ENCODE results near the gene HS1BP3. TPM values are rescaled to one million over a fixed set of nuclear protein-coding genes. Genes with fewer than 3 reads are reported as not detected.

Gene HS1BP3
- total and polyA plus RNA-seq, 2 experiments from 2014 or later = 13.5 to 20.3 TPM

DNA sequence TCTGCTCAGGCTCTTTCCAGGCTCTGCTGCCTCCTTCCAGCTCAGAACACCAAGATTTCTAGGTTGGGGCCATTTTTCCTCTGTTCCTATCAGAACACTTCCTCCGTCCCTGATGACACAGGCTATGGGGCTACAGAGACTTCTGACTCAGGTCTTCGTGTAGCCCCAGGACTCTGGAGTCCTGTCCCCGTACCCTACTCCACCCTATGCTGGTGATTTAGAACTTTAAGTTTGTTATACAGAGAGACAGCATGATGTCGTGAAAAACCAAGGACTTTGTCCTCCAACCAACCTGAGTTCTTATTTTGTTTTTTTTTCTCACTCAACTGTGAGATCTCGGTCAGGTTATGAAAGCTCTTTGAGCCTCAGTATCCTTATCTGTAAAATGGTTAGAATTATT is 78.7 kb downstream of the HS1BP3 start:
- no peaks in the 10 kb centered on the region for H3K36me3 ChIP-seq
- H3K27ac ChIP-seq = no peak overlapping the region
- peaks cover 8% of the 10 kb centered on the region for H3K4me1 ChIP-seq (ENCODE audit: low read depth)
- no peak for DNase-seq (ENCODE audit: low read depth in 1 of 2, low spot score in 1 of 2)
- no peak overlapping the region for H3K4me3 ChIP-seq
- H3K9me3 ChIP-seq (ENCODE audit: low read depth) = no peaks in the 10 kb centered on the region
- no peaks in the 10 kb centered on the region for H3K27me3 ChIP-seq
- TF ChIP-seq, protein P1, sequence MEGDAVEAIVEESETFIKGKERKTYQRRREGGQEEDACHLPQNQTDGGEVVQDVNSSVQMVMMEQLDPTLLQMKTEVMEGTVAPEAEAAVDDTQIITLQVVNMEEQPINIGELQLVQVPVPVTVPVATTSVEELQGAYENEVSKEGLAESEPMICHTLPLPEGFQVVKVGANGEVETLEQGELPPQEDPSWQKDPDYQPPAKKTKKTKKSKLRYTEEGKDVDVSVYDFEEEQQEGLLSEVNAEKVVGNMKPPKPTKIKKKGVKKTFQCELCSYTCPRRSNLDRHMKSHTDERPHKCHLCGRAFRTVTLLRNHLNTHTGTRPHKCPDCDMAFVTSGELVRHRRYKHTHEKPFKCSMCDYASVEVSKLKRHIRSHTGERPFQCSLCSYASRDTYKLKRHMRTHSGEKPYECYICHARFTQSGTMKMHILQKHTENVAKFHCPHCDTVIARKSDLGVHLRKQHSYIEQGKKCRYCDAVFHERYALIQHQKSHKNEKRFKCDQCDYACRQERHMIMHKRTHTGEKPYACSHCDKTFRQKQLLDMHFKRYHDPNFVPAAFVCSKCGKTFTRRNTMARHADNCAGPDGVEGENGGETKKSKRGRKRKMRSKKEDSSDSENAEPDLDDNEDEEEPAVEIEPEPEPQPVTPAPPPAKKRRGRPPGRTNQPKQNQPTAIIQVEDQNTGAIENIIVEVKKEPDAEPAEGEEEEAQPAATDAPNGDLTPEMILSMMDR (IDR thresholded peaks at IDR 0.05; ENCODE audit: low read depth, low read length) = no peak

- H3K4me1 ChIP-seq (ENCODE audit: low read depth) = peaks cover 10% of the 10 kb centered on the region
- DNase-seq (ENCODE audit: low read depth in 1 of 2, low spot score in 1 of 2) = peak in 1 of 2 donors; percentile 48
- H3K36me3 ChIP-seq = no peaks in the 10 kb centered on the region
- H3K27ac ChIP-seq = no peak overlapping the region
- H3K9me3 ChIP-seq (ENCODE audit: low read depth) = no peaks in the 10 kb centered on the region
- H3K4me3 ChIP-seq = no peak overlapping the region
- H3K27me3 ChIP-seq = no peaks in the 10 kb centered on the region
- TF ChIP-seq, protein P1 (IDR thresholded peaks at IDR 0.05; ENCODE audit: low read depth, low read length) = no peak
Observed at GRCh38 chr2:20571644-20572215, 79.2 kb downstream of the HS1BP3 start.

DNA sequence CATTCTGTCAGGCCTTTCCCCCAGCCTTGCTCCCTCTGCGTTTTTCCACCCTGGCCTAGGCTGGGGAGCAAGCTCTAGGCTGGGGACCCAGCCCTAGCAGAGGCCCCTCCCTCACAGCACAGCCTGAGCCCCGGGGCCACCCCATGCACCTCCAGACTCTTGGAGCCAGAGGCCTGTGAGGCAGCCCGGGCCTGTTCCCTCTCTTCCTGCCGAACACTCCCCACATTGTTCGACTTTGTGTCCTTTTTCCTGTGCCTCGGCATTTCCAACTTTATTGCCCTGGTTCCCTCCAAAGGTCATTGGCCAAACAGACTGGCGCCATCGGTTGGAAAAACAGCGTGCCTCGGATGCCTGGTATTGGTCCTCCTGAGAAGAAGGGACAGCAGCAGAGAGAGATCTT is 79.7 kb downstream of the HS1BP3 start:
- no peak for DNase-seq (ENCODE audit: low read depth in 1 of 2, low spot score in 1 of 2)
- peaks cover 10% of the 10 kb centered on the region for H3K4me1 ChIP-seq (ENCODE audit: low read depth)

GRCh38 chr2:20570249-20570648 is 80.6 kb downstream of the HS1BP3 start:
- Histone ChIP-seq H3K36me3 (no peaks in the 10 kb centered on the region), H3K4me3 (no peak overlapping the region), H3K27me3 (no peaks in the 10 kb centered on the region), H3K4me1 (ENCODE audit: low read depth) (peaks cover 10% of the 10 kb centered on the region), H3K9me3 (ENCODE audit: low read depth) (no peaks in the 10 kb centered on the region), H3K27ac (no peak overlapping the region)
- TF ChIP-seq, protein P1 (IDR thresholded peaks at IDR 0.05; ENCODE audit: low read depth, low read length) = no peak
- DNase-seq (ENCODE audit: low read depth in 1 of 2, low spot score in 1 of 2) = no peak

More for the DNA sequence above, 79.7 kb downstream of the HS1BP3 start:
- no peaks in the 10 kb centered on the region for H3K27me3 ChIP-seq
- no peaks in the 10 kb centered on the region for H3K9me3 ChIP-seq (ENCODE audit: low read depth)
- TF ChIP-seq, protein P1 (IDR thresholded peaks at IDR 0.05; ENCODE audit: low read depth, low read length) = no peak
- no peaks in the 10 kb centered on the region for H3K36me3 ChIP-seq
- no peak overlapping the region for H3K27ac ChIP-seq
- no peak overlapping the region for H3K4me3 ChIP-seq

DNA sequence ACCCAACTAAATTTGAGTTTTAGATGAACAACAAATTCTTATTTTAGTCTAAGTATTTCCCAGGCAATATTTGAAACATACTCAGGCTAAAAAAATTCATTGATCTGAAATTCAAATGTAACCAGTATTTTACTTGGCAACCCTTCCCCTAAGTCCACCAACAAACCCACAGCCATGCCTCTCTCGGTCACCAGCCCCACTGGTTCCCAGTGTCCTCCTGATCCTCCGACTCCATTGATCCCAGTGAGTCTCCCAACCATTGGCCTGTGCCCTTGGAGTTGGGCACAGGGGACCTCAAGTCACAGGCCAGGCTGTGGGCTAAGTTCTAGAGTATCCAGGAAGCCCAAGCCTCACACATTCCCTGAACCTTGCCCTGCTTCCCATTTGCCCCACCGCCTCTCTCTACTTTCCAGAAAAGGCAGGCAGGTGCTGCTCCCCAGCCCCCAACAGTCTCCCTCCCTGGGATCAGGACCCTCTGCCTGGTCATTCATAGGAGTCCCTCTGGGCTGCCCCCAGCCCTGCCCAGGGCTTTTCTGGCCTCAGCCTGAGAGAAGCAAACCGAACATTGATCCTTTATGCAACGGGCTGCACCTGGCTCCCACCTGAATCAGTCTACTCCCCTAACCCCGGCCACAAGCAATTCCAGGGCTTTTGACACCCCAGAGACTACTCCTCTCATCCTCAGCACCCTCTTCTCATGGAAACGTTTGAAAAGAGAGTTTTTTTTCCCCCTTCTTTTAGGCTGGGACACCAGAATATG is 81.3 kb downstream of the HS1BP3 start:
- Histone ChIP-seq H3K36me3 (no peaks in the 10 kb centered on the region), H3K27ac (no peak overlapping the region), H3K27me3 (no peaks in the 10 kb centered on the region), H3K9me3 (ENCODE audit: low read depth) (no peaks in the 10 kb centered on the region), H3K4me1 (ENCODE audit: low read depth) (peaks cover 10% of the 10 kb centered on the region), H3K4me3 (no peak overlapping the region)
- DNase-seq (ENCODE audit: low read depth in 1 of 2, low spot score in 1 of 2) = no peak
- TF ChIP-seq, protein P1 (IDR thresholded peaks at IDR 0.05; ENCODE audit: low read depth, low read length) = no peak
